SU-DHL-6 (cell line): ENCODE results near the gene BRSK1.

ENCODE experiments used
- H2AFZ ChIP-seq: fragments of 200-600 bp; sonication (generic); 2 replicates; pipeline ENCODE4 v1.6.1; 2014; ENCODE audit warnings: low read depth, mild to moderate bottlenecking, moderate library complexity, mixed read lengths, antibody characterized with exemption, low read length; ENCODE audit not compliant: severe bottlenecking
- H3F3A ChIP-seq: fragments of 200-600 bp; shearing (Covaris generic); 2 replicates; pipeline ENCODE4 v1.6.0; 2016; ENCODE audit warnings: antibody characterized with exemption, mild to moderate bottlenecking; ENCODE audit not compliant: insufficient read depth
- H3K27ac ChIP-seq: fragments of 200-600 bp; sonication (generic); 2 replicates; pipeline ENCODE4 v1.5.1; 2016; ENCODE audit warnings: low read depth, mild to moderate bottlenecking, low read length, moderate library complexity, mixed read lengths
- H3K27me3 ChIP-seq: fragments of 200-600 bp; sonication (generic), shearing (Covaris generic); 2 replicates; pipeline ENCODE4 v1.6.0; 2014; ENCODE audit warnings: mild to moderate bottlenecking, low read length
- H3K36me3 ChIP-seq: fragments of 200-600 bp; sonication (generic); 2 replicates; pipeline ENCODE4 v1.6.1; 2014; ENCODE audit warnings: mild to moderate bottlenecking, low read length, mixed read lengths
- H3K4me2 ChIP-seq: fragments of 300-600, 200-600 bp; shearing (Covaris generic), sonication (generic); 2 replicates; pipeline ENCODE4 v1.6.0; 2014; ENCODE audit warnings: low read length, low read depth, mild to moderate bottlenecking; ENCODE audit not compliant: poor library complexity, severe bottlenecking
- H3K4me3 ChIP-seq: fragments of 200-600 bp; sonication (generic); 2 replicates; pipeline ENCODE4 v1.5.1; 2014; ENCODE audit warnings: antibody characterized with exemption, low read length, mild to moderate bottlenecking, mixed read lengths; ENCODE audit not compliant: insufficient read depth, poor library complexity, severe bottlenecking
- H3K79me2 ChIP-seq: fragments of 200-600 bp; sonication (generic); 2 replicates; pipeline ENCODE4 v1.6.1; 2014; ENCODE audit warnings: mild to moderate bottlenecking, low read length, moderate library complexity; ENCODE audit not compliant: insufficient read depth
- H3K9ac ChIP-seq: fragments of 200-600 bp; sonication (generic); 2 replicates; pipeline ENCODE4 v1.7.0; 2014; ENCODE audit warnings: mild to moderate bottlenecking, low read length
- H3K9me2 ChIP-seq: fragments of 200-600 bp; sonication (generic); replicated peaks from 2 replicates; pipeline ENCODE4 v1.6.1; 2014; ENCODE audit warnings: low read length; ENCODE audit not compliant: insufficient read depth
- H3K9me3 ChIP-seq: fragments of 200-600 bp; sonication (generic); 2 replicates; pipeline ENCODE4 v1.6.1; 2014; ENCODE audit warnings: low read length, mixed read lengths; ENCODE audit not compliant: insufficient read depth
- H4K20me1 ChIP-seq: fragments of 200-600 bp; sonication (generic); 2 replicates; pipeline ENCODE4 v1.6.1; 2014; ENCODE audit warnings: low read depth, mild to moderate bottlenecking, antibody characterized with exemption, low read length, moderate library complexity, mixed read lengths
- EZH2phosphoT487 ChIP-seq: fragments of 200-600 bp; sonication (generic), shearing (Covaris generic); conservative IDR thresholded peaks from 2 replicates; pipeline ENCODE4 v1.6.1; 2018; ENCODE audit warnings: mild to moderate bottlenecking, antibody characterized with exemption, low read length, moderate library complexity, mixed read lengths
- TF ChIP-seq, protein P1 (sequence below): fragments of 200-600 bp; sonication (generic); IDR thresholded peaks from one replicate; pipeline ENCODE4 v1.5.1; 2017; ENCODE audit warnings: antibody characterized with exemption, mild to moderate bottlenecking, low read length, moderate library complexity; ENCODE audit not compliant: insufficient read depth, poor library complexity, severe bottlenecking

BRSK1 gene

DNA sequence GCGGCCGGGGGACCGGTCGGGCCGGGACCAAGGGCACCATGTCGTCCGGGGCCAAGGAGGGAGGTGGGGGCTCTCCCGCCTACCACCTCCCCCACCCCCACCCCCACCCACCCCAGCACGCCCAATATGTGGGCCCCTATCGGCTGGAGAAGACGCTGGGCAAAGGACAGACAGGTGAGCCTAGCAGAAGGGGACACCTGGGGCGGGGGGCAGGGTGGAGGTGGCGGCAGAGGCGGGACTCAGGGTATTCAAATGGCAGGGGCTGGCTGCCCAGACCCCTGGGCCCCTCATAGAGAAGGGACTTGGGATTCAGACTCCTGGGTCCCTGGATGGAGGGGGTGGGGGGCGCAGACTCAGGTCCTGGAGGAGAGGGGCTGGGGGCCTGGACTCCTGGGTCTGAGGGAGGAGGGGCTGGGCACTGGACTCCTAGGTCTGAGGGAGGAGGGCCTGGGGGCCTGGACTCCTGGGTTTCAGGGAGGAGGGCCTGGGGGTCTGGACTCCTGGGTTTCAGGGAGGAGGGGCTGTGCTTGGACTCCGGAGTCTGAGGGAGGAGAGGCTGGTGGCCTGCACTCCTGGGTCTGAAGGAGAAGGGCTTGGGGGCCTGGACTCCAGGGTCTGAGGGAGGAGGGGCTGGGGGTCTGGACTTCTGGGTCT is 735 bp downstream of the BRSK1 start:
- H4K20me1 ChIP-seq = no peaks in the 10 kb centered on the region
- H3K27me3 ChIP-seq = no peaks in the 10 kb centered on the region
- no peak overlapping the region for H3K27ac ChIP-seq
- peaks cover 17% of the 10 kb centered on the region for H3F3A ChIP-seq
- no peak overlapping the region for H3K4me3 ChIP-seq
- no peaks in the 10 kb centered on the region for H3K9me3 ChIP-seq
- no peaks in the 10 kb centered on the region for H3K79me2 ChIP-seq
- no peak for TF ChIP-seq EZH2phosphoT487
- TF ChIP-seq, protein P1, sequence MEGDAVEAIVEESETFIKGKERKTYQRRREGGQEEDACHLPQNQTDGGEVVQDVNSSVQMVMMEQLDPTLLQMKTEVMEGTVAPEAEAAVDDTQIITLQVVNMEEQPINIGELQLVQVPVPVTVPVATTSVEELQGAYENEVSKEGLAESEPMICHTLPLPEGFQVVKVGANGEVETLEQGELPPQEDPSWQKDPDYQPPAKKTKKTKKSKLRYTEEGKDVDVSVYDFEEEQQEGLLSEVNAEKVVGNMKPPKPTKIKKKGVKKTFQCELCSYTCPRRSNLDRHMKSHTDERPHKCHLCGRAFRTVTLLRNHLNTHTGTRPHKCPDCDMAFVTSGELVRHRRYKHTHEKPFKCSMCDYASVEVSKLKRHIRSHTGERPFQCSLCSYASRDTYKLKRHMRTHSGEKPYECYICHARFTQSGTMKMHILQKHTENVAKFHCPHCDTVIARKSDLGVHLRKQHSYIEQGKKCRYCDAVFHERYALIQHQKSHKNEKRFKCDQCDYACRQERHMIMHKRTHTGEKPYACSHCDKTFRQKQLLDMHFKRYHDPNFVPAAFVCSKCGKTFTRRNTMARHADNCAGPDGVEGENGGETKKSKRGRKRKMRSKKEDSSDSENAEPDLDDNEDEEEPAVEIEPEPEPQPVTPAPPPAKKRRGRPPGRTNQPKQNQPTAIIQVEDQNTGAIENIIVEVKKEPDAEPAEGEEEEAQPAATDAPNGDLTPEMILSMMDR = no peak
- no peak overlapping the region for H2AFZ ChIP-seq
- H3K36me3 ChIP-seq = no peaks in the 10 kb centered on the region
- H3K9me2 ChIP-seq = no peaks in the 10 kb centered on the region
- no peak overlapping the region for H3K4me2 ChIP-seq
- H3K9ac ChIP-seq = no peak overlapping the region

DNA sequence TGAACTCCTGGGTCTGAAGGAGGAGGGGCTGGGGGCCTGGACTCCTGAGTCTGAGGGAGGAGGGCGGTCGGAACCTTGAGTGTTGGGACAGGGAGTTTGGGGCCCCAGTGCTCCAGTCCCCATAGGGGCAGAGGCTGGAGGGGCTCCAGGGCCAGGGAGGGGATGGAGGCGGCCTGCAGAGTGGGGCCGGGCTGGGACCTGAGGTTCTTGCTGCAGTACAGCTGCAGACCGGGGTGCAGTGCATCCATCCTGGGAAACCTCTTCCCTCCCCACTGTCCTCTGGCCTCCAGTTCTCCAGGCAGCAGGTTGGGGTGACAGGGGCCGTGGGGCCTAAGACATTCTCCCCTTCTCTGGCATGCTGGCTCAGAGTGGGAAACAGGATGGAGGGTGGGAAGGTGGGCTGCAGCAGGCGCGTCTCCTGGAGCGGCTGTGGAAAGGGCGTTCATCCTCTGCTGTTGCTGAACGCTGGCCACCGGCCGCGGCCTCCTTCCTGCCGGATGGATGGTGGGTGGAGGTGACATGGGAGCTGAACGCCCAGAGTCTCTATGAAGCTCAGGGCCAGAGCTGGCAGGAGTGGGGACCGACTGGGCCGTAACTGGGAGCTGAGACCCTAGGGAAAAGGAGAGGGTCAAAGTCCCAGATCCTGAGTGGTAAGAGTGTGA is 1.6 kb downstream of the BRSK1 start:
- Histone ChIP-seq H4K20me1 (no peaks in the 10 kb centered on the region), H3K79me2 (no peaks in the 10 kb centered on the region), H3K27me3 (no peaks in the 10 kb centered on the region), H3F3A (peaks cover 14% of the 10 kb centered on the region), H3K4me2 (no peak overlapping the region), H3K36me3 (no peaks in the 10 kb centered on the region), H3K27ac (no peak overlapping the region), H3K9me2 (no peaks in the 10 kb centered on the region), H3K4me3 (no peak overlapping the region), H3K9me3 (no peaks in the 10 kb centered on the region), H3K9ac (no peak overlapping the region), H2AFZ (no peak overlapping the region)
- TF ChIP-seq, protein P1 = no peak
- TF ChIP-seq EZH2phosphoT487 = no peak

DNA sequence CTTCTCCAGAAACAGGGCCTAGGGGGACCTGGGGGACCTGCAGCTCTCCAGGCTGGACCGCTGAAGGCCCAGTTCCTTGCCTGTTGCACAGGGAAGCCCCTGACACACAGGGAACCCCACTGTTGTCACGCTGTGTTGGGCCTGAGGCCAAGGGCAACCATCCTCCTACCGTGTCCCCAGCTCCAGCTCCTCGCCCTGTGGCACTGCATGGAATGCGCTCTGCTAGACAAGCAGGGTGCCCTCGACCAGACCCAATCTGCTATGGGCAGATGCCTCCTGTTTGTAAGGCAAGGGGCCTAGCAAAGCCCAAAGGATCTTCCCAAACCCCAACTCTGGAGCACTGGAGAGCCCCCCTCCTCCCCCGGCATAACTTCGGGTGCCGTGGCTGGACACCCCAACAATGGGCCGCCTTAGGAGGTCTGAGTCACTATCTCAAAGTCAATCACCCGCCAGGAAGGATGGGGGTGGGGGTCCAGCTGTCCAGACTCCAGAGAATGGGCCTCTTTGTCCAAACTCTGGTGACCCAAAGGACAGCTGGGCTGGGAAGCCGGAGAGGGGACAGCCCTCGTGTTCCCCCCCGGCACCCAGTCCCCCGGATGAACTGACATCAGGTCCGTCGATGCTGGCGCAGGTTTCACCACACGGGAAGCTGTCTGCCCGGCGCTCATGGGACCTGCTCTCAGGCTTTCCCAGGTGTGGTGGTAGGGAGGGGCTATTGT is 3.7 kb downstream of the BRSK1 start:
- TF ChIP-seq EZH2phosphoT487 = no peak
- TF ChIP-seq, protein P1 = no peak
- H3K36me3 ChIP-seq = no peaks in the 10 kb centered on the region
- H3F3A ChIP-seq = no peaks in the 10 kb centered on the region
- no peaks in the 10 kb centered on the region for H3K79me2 ChIP-seq
- no peaks in the 10 kb centered on the region for H3K9me3 ChIP-seq
- H3K27me3 ChIP-seq = no peaks in the 10 kb centered on the region
- no peak overlapping the region for H3K4me3 ChIP-seq
- no peak overlapping the region for H3K4me2 ChIP-seq
- H4K20me1 ChIP-seq = no peaks in the 10 kb centered on the region
- H3K27ac ChIP-seq = no peak overlapping the region
- no peak overlapping the region for H2AFZ ChIP-seq
- no peaks in the 10 kb centered on the region for H3K9me2 ChIP-seq
- H3K9ac ChIP-seq = no peak overlapping the region
